ENCODE data around the gene ATL1.
"Not testable (repeated sequence)": the region's sequence is repeated elsewhere in the genome, so short reads cannot be mapped to it uniquely, and the experiment has no call there.

ATL1 gene

DNA sequence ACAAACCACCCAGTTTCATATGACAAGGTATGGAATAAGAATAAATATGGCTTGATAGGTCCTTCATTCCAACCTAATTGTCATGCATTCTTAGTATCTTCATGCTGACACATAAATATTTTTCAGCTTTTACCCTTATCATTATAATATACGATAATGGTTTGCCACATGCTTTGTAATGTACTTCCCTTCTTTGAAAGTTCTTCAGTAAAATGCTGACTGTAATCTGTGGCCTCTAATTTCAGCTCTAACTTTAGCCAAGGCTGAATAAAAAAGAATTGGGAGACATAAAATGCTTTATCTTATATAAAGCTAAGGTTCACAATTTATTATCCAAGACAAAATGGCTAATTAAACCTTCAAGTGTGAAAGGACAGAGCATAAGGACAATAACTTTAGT lies 24.9 kb upstream of the ATL1 start:
- DNase-seq = no peak

DNA sequence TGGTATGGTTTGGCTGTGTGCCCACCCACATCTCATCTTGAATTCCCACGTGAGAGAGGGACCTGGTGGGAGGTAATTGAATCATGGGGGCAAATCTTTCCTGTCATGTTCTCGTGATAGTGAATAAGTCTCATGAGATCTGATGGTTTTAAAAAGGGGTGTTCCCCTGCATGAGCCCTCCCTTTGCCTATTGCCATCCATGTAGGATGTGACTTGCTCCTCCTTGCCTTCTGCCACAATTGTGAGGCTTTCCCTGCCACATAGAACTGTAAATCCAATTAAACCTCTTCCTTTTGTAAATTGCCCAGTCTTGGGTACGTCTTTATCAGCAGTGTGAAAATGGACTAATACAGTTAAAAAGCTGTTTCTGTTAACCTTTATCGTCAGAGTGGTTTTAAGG lies 21.9 kb upstream of the ATL1 start:
- not testable (repeated sequence) for DNase-seq

DNA sequence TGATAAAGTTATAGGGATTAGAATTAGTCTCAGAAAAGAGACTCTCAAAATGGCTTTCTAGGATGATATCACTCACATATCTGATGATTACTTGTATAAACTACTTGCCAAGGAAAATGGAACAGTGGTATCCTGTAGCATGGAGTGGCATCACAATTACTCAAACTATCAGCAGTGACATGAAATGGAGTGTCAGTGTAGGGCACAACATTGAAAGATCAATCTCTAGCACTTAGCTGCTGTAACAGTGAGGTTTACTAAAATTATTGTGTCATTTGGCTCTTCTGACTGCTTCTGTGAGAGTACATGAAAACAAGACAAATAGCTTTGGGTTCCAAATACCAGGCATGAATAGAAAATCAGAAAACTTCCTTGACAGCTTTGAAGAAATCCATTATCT lies 20.9 kb upstream of the ATL1 start:
- DNase-seq = no peak

DNA sequence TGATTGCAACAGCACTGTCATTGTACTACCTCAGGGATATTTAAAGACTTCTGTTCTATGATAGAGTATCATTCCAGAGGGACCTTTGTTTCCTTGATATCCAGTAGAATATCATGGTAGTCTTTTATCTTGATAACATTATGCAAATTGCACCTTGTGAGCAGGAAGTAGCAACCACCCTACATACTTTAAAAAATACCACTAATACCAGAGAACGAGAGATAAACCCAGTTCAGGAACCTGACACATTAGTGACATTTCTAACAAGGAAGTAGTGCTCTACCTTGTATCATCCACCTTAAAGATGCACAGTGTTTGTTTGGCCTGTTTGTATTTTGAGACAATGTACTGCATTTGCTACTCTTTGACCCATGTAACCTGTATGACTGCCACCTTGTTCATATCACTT lies 18.8 kb upstream of the ATL1 start:
- no peak for DNase-seq

DNA sequence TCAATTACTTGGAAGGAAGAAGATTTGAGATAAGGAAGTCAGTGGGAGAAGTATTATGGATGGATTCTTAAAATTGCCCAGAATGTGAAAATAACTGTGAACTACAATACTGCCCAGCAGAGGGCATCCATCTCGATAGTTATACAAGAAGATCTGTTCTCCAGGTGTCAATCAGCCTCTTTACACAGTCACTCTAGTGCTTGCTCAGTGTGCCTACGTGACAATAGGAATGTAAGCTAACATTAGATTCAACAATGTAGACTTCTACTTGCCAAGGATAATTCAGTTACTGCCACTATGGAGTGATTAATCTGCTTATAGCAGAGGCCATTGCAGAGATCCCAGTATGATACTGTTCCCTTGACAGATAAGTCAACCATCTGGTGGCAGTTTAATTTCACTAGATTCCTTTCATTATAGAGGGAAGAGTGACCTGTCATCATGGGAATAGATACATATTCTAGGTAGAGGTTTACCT lies 17.0 kb upstream of the ATL1 start:
- DNase-seq = peak; percentile 55

DNA sequence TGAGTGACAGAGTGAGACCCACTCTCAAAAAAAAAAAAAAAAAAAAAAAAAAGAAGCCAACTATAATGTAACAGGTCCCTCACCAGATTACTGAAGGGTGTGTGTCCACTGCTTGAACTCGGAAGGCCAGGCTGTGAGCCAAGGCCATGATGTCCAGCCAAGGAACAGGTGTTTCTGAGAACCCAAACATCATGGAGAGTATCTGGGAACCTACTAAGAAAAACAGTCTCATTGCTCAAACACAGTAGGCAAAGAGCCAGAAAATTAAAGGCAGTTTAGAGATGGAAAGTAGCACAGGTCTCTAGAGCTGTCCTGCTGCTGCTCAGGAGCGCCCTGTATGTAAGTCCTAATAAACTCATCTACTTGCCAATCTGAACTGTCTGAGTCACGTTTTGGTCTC lies 15.0 kb upstream of the ATL1 start:
- no peak for DNase-seq

DNA sequence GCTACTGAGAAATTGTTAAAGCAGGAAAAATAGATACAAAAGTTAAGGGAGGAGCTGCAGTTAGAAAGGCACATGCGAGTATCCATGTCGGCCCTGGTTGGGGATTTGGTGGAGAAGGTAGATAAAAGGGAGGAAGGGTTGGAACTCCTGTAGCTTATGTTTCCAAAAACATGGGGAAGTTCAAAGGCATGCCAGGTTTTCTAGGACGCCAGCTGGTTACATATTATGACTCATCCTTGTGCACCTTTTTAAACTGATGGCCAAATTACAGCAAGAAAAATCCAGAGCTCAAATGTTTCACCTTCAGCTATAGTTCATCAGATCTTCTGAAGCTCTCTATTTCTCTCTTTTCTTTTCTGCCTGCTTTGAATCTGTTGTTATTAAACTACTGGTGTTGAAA lies 14.3 kb upstream of the ATL1 start:
- DNase-seq = no peak

DNA sequence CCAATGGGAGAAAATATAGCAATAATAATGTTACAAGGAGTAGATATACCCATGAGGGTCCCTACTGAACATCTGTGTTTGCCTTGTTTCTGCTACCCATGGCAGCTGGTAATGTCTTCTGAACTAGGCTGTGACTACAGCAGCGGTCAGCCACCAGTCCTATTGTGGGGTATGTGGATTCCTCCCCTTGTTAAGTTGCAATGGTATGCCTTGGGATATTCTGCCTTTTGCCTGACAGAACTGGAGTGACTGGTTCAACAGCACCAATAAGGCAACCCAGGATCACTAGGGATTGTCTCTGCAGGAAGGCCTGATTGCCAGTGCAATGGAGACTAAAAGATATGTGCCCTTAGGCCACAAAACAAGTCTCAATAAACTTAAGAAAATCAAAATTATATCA lies 9.7 kb upstream of the ATL1 start:
- no peak for DNase-seq

DNA sequence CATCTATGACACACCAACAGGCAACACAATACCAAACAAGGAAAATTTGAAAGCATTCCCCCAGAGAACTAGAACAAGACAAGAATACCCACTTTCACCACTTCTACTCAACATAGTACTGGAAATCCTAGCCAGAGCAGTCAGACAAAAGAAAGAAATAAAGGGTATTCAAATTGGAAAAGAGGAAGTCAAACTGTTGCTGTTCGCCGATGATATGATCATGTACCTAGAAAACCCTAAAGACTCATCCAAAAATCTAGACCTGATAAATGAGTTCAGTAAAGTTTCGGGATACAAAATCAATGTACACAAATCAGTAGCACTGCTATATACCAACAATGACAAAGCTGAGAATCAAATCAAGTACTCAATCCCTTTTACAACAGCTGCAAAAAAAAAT lies 8.1 kb upstream of the ATL1 start:
- DNase-seq = no peak

DNA sequence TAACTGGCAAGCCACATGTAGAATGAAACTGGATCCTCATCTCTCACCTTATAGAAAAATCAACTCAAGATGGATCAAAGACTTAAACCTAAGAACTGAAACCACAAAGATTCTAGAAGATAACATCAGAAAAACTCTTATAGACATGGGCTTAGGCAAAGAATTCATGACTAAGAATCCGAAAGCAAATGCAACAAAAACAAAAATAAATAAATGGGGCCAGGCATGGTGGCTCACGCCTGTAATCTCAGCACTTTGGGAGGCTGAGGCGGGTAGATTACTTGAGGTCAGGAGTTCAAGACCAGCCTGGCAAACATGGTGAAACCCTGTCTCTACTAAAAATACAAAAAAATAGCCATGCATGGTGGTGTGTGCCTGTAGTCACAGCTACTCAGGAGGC lies 7.1 kb upstream of the ATL1 start:
- not testable (repeated sequence) for DNase-seq

DNA sequence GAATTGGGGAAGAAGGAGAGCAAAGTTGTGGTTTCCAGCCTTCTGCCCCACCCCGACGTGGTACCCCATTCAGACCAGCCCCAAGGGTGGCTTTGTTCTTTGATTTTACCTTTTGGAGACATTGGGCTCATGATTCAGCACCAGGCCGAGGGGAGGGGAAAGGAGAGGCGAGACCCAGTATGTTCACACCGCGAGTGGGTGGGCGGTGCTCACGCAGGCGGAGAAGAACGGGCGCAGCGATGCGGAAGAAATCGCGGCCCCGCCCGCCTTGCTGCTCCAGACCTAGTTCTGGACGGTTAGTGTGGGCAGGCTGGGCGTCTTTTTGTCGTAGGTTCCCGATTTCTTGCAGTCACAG lies 963 bp downstream of the ATL1 start:
- DNase-seq = peak; percentile 60

DNA sequence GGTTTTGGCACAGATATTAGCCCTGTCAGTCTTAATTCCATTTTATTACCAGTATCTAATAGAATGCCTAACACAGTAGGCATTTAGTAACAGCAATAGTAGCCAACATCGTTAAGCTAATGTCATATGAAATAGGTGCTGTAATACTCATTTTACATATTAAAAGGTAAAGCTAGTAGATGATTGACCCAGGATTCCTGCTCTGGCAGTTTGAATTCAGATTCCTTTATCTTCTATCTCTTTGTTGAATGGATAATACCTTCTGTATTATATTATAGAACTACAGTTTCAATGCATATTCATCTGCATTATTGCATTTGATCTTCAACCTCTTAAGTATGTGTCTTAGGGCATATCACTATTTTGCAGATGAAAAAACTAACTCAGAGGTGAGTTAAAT lies 2.9 kb downstream of the ATL1 start:
- no peak for DNase-seq

DNA sequence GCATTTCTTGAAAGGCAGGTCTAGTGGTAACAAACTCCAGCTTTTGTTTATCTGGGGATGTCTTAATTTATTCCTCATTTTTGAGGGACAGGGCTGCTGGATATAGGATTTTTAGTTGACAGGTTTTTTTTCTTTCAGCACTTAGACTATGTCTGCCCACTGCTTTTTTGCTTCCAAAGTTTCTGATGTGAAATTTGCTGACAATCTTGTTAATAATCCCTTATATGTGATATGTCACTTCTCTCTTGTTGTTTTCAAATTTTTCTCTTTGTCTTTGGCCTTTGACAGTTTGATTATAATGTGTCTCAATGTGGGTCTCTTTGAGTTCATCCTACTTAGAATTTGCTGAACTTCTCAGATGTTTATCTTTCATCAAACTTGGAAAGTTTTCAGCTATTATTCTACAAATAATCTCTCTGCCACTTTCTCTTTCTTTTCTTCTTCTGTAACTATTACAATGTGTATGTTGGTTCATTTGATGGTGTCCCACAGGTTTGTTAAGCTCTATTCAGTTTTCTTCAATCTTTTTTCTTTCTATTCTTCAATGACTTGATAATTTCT lies 9.8 kb downstream of the ATL1 start:
- DNase-seq = no peak

DNA sequence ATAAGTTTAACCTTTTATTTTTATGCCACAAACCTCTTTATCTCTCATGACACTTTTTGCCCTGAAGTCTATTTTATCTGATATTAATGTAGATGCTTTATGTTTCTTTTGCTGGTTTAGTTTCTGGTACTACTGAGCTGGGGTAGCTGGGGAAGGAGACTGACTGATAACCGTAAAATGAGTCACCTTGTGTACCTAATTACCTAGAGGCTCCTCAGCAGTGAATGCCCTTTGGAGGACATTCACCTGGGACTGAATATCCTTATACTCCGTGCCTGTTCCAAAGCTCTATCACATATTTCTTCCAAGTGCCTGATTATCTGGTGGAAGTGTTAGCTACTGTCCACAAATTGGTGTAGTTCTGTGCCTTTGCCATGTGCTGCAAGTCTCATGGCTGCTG lies 13.9 kb downstream of the ATL1 start:
- no peak for DNase-seq

DNA sequence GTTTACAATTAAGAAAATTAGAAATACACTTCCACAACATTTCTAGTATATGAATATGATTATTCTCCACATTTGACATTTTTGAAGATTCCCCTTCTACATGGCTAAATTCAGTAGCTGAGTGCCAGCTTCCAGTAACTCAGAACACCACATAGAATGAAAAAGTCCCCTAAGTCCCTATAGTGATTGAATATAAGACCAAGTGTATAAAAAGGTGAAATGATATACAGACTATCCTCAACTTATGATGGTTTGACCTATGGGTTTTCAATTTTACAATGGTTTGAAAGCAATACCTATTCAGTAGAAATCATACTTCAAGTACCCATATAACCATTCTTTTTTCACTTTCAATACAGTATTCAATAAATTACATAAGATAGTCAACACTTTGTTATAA lies 15.8 kb downstream of the ATL1 start:
- no peak for DNase-seq

DNA sequence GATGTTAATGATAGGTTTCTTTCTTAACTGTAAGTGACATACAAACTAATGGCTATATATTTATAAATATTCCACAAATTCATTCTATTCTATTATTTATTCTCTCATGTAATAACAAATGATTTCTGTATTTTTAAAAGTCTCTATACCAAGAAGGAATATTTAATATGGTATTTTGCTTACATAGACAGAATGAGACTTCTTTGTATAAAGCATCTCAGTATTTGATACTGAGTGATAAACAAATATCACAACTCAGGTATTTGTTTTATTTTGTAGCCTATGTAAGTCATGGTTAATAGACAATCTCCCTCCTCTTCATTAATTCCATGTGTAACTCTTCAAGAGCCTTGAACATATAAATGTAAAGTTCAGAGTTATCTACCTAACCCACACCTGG lies 18.0 kb downstream of the ATL1 start:
- DNase-seq = no peak

DNA sequence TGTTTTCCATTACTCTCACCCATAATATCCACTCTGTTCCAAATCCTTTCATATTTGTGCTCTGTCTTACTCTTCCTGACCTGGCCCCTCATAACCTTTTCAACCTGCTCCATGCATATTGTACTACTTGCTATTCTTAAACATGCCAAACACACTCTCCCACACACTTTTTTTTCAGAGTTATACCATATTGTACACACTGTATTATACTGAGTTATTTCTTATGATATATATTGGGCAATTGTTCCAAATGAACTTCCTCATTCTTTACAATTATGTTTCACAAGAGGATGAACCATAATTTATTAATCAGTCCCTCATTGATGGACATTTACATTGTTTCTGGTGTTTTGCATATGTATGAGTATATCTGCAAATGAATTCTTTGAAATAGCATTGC lies 18.5 kb downstream of the ATL1 start:
- no peak for DNase-seq

DNA sequence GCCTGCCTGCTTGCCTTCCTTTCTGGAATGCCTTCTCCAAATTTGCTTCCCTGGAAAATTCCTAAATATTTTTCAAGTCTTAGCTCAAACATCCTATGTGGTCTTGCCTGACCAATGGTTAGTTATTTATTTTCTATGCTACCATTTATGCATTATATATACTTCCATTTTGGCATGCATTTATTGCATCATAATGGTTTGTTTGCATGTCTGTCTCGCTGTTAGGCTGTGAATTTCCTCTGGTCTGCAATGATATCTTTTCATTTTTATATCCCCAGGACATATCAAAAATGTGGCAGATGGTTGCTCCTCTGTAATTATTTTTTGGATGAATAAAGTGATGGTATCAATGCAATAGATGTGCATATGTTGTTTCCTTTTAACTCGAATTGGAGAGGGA lies 30.5 kb downstream of the ATL1 start:
- DNase-seq = no peak

DNA sequence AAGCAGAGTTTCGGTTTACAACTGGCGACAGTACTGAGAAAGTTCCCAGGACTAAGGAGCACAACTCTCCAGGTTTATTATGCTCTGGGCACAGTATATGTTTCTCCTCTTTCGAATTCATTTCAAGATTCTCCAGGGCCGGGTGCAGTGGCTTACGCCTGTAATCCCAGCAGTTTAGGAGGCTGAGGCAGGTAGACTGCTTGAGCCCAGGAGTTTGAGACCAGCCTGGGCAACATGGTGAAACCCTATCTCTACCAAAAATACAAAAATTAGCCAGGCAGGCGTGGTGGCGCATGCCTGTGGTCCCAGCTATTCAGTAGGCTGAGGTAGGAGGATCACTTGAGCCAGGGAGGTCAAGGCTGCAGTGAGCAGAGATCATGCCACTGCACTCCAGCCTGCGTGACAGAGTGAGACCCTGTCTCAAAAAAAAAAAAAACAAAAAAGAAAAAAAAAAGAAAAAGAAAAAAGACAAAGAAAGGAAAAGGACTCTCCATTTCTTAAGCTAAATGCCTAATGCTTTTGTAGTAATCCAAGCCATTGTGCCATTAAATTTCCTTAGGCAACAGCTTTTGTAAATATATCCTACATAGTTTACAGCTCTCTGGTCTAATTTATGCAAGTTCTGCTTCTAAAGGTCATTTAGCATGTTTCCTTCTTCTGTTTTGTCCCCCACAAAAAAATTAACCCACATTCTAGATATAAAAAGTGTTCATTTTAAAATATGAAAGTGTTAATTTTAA lies 34.8 kb downstream of the ATL1 start:
- no peak for DNase-seq

DNA sequence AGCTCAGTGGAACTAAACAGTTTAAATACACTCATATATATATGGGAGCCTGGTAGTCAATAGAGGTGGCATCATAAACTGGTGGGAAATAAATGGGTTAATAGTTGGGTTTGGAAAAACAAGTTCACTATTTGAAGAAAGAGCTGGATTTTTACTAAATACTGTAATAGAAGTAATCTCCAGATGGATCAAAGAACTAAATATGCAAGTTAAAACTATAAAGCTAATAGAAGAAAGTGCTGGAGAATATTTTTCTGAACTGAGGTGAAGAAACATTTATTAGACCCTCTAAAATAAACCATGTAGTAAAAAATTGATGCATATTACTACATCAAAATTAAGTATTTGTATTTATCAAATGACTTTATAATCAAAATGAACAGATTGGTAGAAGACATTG lies 38.8 kb downstream of the ATL1 start:
- no peak for DNase-seq

DNA sequence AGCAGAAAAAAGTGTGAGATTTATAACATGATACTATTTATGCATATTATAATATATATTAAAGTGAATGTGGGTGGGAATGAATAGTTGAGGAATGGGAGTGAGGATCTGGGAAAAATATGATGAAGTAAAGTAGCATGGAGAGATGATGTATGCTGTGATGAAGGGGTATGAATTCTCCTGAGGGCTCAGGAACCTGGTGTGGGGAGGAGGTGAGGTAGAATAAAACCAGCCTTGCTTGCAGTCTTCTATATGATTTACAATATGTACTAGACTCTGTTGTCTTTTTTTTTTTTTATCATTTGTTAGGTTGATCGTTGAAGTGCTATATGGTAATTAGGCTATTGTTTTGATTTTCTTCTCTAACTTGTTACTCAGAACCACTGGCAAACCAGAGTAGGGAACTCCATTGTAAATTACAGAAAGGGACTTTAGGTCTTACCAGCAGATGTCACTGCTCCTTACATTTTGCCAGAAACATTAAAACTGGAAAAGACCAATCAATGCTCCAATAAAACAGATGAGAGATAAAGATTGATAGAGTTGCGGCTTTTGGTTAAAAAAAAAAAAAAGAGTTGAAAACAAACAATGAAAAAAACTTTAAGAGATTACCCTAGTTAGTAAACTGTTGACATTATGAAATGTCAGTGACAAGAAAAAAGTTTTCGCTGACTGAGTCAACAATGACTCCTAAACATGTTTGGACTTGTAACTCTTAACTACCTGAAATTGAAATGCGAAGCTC lies 39.9 kb downstream of the ATL1 start:
- no peak for DNase-seq

DNA sequence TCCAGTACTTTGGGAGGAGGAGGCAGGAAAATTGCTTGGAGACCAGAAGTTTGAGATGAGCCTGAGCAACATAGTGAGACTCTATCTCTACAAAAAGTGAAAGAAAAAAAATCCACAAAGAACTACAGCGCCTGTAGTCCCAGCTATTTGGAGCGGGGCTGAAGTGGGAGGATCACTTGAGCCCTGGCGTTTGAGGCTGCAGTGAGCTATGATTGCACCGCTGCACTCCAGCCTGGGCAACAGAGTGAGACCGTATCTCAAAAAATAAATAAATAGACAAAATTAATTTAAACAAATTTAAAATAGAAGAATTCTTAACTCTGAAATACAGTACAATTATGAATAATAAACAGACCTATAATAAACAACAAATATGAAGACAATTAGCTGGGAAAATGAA lies 40.9 kb downstream of the ATL1 start:
- DNase-seq = no peak

DNA sequence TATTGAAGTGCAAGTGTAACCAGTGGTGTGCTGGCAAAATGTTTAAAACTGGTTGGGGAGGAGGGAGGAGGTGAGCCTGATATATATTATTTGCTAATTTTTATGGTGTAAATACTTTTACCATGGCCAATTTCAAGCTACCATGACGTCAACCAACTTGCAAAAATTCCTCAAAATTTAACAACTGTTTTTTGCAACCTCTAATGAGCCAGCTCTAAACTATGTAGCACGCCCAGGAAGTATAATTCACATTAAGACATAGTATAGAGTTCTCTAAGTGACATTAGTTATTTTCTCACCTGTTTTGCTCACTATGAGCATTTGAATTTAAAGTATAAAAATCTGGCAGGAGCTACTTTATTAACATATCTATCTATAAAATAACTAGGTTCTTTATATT lies 41.4 kb downstream of the ATL1 start:
- DNase-seq = no peak

DNA sequence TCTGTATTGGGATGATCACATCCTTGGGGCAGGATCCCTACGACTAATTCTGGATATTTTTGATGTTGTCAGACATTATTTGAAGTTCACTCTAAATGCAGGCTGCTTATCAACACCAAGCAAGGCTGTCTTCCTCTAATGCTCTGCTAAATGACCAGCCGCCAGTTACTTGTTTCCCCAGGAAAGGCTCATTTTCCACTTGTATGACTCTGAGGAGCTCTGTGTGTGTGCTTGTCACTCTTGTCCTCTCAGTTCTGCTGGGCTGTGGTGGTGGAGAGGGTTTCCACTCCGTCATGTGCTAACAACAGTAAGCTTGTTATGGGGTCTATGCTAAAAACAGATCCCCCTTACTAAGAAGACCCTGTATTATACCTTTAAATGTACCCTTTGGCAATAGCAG lies 42.1 kb downstream of the ATL1 start:
- no peak for DNase-seq

DNA sequence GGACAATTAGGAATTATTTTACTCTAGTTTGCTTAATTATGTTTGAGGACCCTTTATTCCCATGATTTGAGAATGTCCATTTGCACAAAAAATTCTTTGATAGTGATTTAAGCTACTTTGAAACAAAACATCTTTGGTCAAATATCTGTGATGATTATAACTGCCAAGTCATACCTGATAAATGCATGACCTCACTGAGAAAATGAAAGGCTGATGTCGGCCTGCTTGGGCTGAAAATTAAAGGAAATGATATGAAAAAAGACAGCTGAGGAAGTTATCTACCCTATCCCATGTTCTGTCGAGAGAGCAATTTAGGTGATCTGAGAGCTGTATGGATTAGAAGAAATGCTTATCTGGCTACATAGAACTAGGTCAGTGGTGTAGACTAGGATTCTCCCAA lies 43.6 kb downstream of the ATL1 start:
- no peak for DNase-seq

Measured in CD4-positive, alpha-beta T cell treated with Interleukin-17A for 4 hours (primary cell).